Skeletal muscle tissue (tissue), 4 donors: ENCODE data around the gene RET. TPM values are rescaled to one million over a fixed set of nuclear protein-coding genes. Genes with fewer than 3 reads are reported as not detected.
A peak's percentile ranks its signal among the peaks of the same experiment; 100 is the strongest.

Experiments used
- H3K27ac ChIP-seq: one replicate; pipeline ENCODE4 v1.7.0; 2013; ENCODE audit warnings: mild to moderate bottlenecking, low read depth, low read length, inconsistent platforms
- H3K27me3 ChIP-seq, 3 donors: one replicate each; pipeline ENCODE4 v1.7.0; 2013; ENCODE audit warnings: low read length in 3 of 3; ENCODE audit not compliant: control insufficient read depth in 3 of 3, insufficient read depth in 3 of 3
- H3K36me3 ChIP-seq, 3 donors: one replicate each; pipeline ENCODE4 v1.7.0; 2013; ENCODE audit warnings: low read length in 3 of 3; ENCODE audit not compliant: control insufficient read depth in 3 of 3, insufficient read depth in 3 of 3
- H3K4me1 ChIP-seq, 3 donors: one replicate each; pipeline ENCODE4 v1.7.0; 2013; ENCODE audit warnings: low read length in 3 of 3, mild to moderate bottlenecking in 3 of 3; ENCODE audit not compliant: control insufficient read depth in 3 of 3, insufficient read depth in 3 of 3
- H3K4me3 ChIP-seq, 3 donors: one replicate each; pipeline ENCODE4 v1.7.0; 2013; ENCODE audit warnings: low read length in 3 of 3
- H3K9ac ChIP-seq, 3 donors: one replicate each; pipeline ENCODE4 v1.7.0; 2013; ENCODE audit warnings: low read length in 3 of 3, mild to moderate bottlenecking in 3 of 3, moderate library complexity in 2 of 3, low read depth in 1 of 3
- H3K9me3 ChIP-seq, 3 donors: one replicate each; pipeline ENCODE4 v1.7.0; 2013; ENCODE audit warnings: low read length in 3 of 3; ENCODE audit not compliant: control insufficient read depth in 3 of 3
- total RNA-seq: library from RNA; depleted of rRNA; stranded (reverse); fragments of >200 nt; gene quantifications from one replicate; pipeline ENCODE4 v1.2.3, GENCODE V29; 2014
- donor health status: Osteomylitis.

Gene RET
- total RNA-seq, 1 donor from 2014 or later = 1.6 TPM

DNA sequence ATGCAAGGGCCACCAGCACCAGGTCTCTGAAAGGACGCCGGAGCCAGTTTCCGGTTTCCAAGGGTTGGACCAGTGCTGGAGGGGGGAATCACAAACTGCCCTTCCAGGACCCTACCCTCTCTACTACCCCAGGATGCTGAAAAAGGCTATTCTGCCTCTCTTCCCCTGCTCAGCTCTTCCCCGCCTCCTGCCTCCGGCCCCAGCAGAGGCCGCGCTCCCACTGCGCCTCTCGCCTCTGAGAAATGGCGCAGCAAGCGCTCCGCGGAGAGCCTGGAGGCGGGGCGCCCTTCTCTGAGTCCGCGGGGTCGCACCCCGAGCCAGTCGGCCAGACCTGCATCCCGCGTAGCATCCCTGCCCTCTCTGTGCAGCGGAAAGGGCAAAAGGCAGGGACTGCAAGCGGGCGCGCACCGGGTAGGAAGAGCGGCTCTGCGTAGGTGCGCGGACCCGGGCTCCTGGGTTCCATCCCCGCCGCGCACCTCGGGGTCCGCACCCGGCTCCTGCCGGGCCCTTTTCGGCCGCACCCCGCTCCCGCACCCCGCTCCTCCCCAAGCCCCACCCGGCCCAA is 476 bp upstream of the RET start:
- Histone ChIP-seq H3K4me3 (peak overlapping the region in 2 of 3 donors; percentile 23 to 59), H3K36me3 (no peaks in the 10 kb centered on the region), H3K4me1 (peaks cover 8 to 24% (median 9%) of the 10 kb centered on the region in 3 donors), H3K27ac (no peak overlapping the region), H3K27me3 (peaks cover 57 to 75% (median 61%) of the 10 kb centered on the region in 3 donors), H3K9me3 (no peaks in the 10 kb centered on the region), H3K9ac (peak overlapping the region in 1 of 3 donors; percentile 16)

DNA sequence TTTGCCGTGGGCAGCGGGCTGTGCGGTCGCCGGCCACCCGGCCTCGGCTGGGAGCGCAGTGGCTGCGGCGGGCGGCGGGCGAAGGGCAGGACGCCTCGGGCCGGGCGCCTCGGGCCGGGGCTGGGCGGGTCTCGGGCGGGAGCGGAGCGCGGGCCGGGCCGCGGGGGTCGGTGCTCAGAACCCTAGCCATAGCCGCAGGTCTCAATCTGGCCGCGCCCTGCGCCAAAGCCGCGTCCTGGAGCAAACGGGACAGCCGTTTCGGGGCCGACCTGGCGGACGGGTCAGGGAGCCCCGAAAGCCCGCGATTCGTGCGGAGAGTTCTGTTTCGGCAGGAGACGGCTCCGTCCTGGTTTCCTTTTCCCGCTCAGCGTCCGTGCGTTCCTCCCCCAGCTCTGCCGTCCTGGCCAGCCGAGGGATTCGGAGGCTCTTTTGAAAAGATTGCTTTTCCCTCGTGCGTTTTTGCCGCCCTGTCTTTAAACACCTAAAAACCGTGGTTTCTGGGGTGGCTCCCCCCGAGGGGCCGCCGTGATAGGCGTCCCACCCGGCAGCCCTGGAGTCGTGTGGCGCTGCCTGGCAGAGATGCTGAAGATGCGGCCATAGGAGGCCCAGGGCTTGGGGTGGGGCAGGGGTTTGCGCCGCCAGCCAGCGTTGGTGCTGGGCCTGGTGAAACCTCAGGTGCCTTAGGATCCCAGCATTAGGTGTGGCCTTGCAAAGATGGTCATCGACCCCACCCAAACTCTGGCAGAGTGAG is 727 bp downstream of the RET start:
- H3K4me3 ChIP-seq = peak overlapping the region; percentile 52 to 65 (median 65)
- H3K36me3 ChIP-seq = no peaks in the 10 kb centered on the region
- no peak overlapping the region for H3K27ac ChIP-seq
- peaks cover 8 to 24% (median 9%) of the 10 kb centered on the region in 3 donors for H3K4me1 ChIP-seq
- no peaks in the 10 kb centered on the region for H3K9me3 ChIP-seq
- peak overlapping the region in 1 of 3 donors; percentile 62 for H3K9ac ChIP-seq
- H3K27me3 ChIP-seq = peaks cover 58 to 85% (median 62%) of the 10 kb centered on the region in 3 donors

DNA sequence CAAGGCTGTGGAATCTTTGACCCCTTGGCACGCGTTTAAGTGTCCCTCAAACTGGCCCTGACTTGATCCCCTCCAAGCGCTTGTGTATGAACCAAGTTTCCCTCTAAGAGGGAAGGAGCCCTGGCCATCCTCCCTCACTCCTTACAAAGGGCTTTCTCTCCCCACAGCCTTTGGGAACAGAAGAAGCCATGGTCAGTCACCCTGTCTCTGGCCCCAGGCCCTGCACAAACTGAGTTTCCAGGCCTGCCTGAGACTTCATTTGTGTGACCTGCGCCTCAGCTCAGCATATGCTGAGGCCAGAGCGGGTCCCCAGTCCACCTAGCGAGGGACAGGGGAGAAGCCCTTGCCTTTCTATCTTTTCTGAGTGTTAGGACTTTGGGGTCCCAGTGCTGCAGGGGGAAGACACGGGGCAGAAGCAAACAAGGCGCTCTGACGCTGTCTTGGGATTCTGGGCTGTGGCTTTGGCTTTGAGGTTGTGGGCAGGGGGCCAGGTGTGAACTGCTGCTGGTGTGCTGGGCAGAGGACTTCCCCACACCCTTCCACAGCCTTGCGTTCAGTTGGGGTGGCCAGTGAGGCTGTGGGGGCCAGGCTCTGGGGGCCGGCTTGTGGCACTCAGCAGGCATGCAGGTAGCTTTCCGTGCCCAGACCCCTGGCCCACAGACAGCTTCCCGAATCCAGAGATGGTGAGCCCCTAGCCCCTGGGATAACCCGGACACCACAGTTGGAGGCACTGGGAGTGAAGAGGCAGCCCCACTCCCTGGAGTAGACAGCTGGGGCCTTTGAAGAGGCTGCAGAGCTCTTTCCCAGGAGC is 1.5 kb downstream of the RET start:
- H3K27me3 ChIP-seq = peaks cover 61 to 87% (median 64%) of the 10 kb centered on the region in 3 donors
- no peak overlapping the region for H3K27ac ChIP-seq
- H3K36me3 ChIP-seq = no peaks in the 10 kb centered on the region
- H3K4me1 ChIP-seq = peaks cover 9 to 24% (median 10%) of the 10 kb centered on the region in 3 donors
- H3K9me3 ChIP-seq = no peaks in the 10 kb centered on the region
- H3K4me3 ChIP-seq = peak overlapping the region; percentile 9 to 65 (median 60)
- H3K9ac ChIP-seq = peak overlapping the region in 1 of 3 donors; percentile 25

DNA sequence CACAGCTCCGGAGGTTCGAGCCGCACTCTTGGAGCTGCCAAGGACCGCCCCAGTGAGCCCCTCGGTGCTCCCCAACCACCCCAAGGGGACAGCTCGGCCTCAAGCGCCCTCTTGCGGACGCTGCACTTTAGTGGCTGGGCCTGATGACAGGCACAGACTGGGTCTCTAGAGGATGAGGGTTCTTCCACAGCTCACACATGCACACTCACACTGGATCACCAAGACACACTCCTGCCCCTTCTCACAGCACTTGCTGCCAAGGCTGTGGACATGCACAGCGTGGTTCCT is 2.1 kb downstream of the RET start:
- no peaks in the 10 kb centered on the region for H3K9me3 ChIP-seq
- H3K27me3 ChIP-seq = peaks cover 58 to 83% (median 59%) of the 10 kb centered on the region in 3 donors
- no peak overlapping the region for H3K9ac ChIP-seq
- H3K4me3 ChIP-seq = no peak overlapping the region
- no peaks in the 10 kb centered on the region for H3K36me3 ChIP-seq
- H3K27ac ChIP-seq = no peak overlapping the region
- H3K4me1 ChIP-seq = peaks cover 9 to 24% (median 10%) of the 10 kb centered on the region in 3 donors

DNA sequence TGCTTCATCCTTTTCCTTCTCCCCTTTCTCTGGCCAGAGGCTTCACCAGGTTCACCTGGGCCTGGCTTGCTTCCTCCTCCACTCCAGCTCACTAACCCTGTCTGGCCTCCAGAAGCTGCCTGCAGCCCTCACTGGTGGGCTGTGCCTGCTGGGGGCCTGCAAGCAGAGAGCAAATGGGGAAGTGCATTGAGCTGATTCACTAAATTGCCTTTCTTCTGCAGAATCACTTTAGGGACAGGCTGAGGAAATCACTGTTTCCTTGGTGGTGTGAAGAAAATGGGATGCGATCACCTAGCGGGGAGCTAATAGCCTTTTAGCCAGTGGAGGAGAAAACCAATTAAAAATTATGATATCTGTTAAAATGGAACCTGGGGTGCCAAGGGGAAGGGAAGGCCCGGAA is 3.0 kb downstream of the RET start:
- H3K27ac ChIP-seq = no peak overlapping the region
- no peaks in the 10 kb centered on the region for H3K36me3 ChIP-seq
- H3K4me3 ChIP-seq = no peak overlapping the region
- H3K9ac ChIP-seq = no peak overlapping the region
- H3K4me1 ChIP-seq = peaks cover 9 to 24% (median 10%) of the 10 kb centered on the region in 3 donors
- H3K27me3 ChIP-seq = peaks cover 54 to 80% (median 58%) of the 10 kb centered on the region in 3 donors
- H3K9me3 ChIP-seq = no peaks in the 10 kb centered on the region

DNA sequence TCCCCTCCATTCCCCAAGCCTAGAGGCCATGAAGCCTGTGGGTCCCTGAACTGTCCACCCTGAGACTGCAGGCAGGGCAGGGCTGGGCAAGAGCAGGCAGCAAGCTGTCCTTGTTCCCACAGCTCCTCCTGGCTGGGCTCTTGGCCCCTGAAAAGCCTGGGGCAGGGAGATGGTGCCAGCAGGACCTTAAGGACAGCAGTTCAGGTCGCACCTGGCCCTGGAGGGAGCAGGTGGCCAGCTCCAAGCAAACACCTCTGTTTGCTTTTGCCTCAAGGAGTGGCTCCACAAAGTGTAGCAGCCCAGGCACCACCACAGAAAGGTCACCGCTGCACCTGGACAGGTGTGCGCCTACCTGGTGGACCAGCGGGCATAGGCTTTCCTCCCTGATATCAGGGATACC is 5.2 kb downstream of the RET start:
- H3K9me3 ChIP-seq = no peaks in the 10 kb centered on the region
- H3K36me3 ChIP-seq = no peaks in the 10 kb centered on the region
- no peak overlapping the region for H3K27ac ChIP-seq
- peaks cover 37 to 69% (median 45%) of the 10 kb centered on the region in 3 donors for H3K27me3 ChIP-seq
- peak overlapping the region in 1 of 3 donors; percentile 8 for H3K9ac ChIP-seq
- no peak overlapping the region for H3K4me3 ChIP-seq
- peaks cover 4 to 15% (median 6%) of the 10 kb centered on the region in 3 donors for H3K4me1 ChIP-seq

DNA sequence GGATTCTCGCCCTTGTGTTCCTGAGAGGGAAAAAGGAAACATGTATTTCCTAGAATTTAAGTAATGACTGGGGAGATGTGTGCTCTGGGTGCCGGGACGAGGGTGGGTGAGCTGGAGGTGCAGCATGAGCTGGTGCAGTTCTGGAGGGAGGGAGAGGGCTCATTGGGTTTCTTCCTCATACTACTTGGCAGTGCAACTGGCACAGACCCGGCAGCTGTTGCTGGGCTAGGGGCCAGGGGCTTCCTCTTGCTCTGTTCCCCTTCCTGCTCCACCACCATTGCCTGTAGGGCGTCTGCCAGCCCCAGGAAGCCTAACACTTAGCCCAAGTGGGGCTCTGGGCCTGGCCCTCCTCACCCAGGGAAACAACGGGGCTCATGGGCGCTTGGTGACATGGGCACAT is 5.9 kb downstream of the RET start:
- Histone ChIP-seq H3K27ac (no peak overlapping the region), H3K4me1 (peaks cover under 1 to 10% (median 3%) of the 10 kb centered on the region in 3 donors), H3K4me3 (no peak overlapping the region), H3K9ac (no peak overlapping the region), H3K36me3 (no peaks in the 10 kb centered on the region), H3K9me3 (no peaks in the 10 kb centered on the region), H3K27me3 (peaks cover 37 to 69% (median 42%) of the 10 kb centered on the region in 3 donors)

DNA sequence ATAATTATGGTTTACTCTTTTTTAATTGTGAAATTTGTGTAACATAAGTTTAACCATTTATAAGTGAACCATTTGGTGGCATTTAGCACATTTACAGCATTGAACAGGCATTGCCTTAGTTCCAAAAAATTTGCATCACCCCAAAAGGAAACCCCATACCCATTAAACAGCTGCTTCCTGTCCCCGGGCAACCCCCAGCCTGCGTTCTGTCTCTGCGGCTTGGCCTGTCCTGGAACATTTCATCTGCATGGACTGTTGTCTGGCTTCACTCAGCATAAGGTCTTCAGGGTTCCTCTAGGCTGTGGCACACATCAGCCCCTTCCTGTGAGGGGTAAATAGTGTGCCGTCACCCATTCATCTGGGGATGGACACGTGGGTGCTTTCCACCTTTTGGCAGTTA is 6.9 kb downstream of the RET start:
- H3K27ac ChIP-seq = no peak overlapping the region
- H3K9me3 ChIP-seq = no peaks in the 10 kb centered on the region
- H3K27me3 ChIP-seq = peaks cover 31 to 66% (median 32%) of the 10 kb centered on the region in 3 donors
- no peak overlapping the region for H3K9ac ChIP-seq
- H3K36me3 ChIP-seq = no peaks in the 10 kb centered on the region
- H3K4me3 ChIP-seq = no peak overlapping the region
- peaks cover 0 to 2% (median under 1%) of the 10 kb centered on the region in 3 donors for H3K4me1 ChIP-seq

DNA sequence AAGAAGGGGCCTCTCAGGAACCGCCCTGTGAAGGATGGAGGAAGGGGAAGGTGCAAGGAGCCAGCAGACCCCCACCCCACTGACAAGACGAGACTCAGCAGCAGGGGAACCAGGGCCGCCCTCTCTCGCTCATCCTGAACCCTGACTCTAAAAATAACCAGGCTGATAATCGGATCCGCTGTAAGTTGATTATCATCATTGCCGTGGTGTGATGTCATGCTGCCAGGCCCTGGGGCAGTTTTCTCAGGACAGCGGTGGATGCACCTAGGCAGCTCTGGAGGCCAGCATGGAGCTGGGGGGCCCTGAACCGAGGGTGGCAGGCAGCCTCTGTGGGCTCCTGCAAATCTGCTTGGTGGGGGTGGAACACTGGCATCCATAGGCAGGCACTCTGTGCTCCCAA is 7.9 kb downstream of the RET start:
- Histone ChIP-seq H3K27me3 (peaks cover 25 to 61% (median 27%) of the 10 kb centered on the region in 3 donors), H3K4me1 (peaks cover 0 to 2% (median 0%) of the 10 kb centered on the region in 3 donors), H3K9me3 (no peaks in the 10 kb centered on the region), H3K27ac (no peak overlapping the region), H3K4me3 (no peak overlapping the region), H3K36me3 (no peaks in the 10 kb centered on the region), H3K9ac (no peak overlapping the region)
